IMR-90 (cell line): ENCODE measurements around the gene CGNL1.

Source experiments
- BHLHE40 ChIP-seq: fragments of 150-350 bp; IDR thresholded peaks from 2 replicates; pipeline ENCODE4 v1.6.1; 2016; ENCODE audit warnings: mild to moderate bottlenecking, low read depth, low read length
- CHD1 ChIP-seq: IDR thresholded peaks from 2 replicates; pipeline ENCODE4 v1.6.1; 2012; ENCODE audit warnings: low read depth, low read length, improper control_type of control experiment
- CTCF ChIP-seq: conservative IDR thresholded peaks from 2 replicates; pipeline ENCODE4 v1.5.1; 2012; ENCODE audit warnings: mild to moderate bottlenecking, low read depth, low read length, improper control_type of control experiment
- ELK1 ChIP-seq: fragments of 150-350 bp; IDR thresholded peaks from 2 replicates; pipeline ENCODE4 v1.6.1; 2016; ENCODE audit warnings: low read depth, mild to moderate bottlenecking, low read length, moderate library complexity, borderline replicate concordance
- MXI1 ChIP-seq: IDR thresholded peaks from 2 replicates; pipeline ENCODE4 v1.6.1; 2012; ENCODE audit warnings: low read depth, mild to moderate bottlenecking, low read length, moderate library complexity, borderline replicate concordance
- POLR2A ChIP-seq: IDR thresholded peaks from 2 replicates; pipeline ENCODE4 v1.6.1; 2012; ENCODE audit warnings: mild to moderate bottlenecking, low read depth, low read length
- SMC3 ChIP-seq: fragments of 150-350 bp; IDR thresholded peaks from 2 replicates; pipeline ENCODE4 v1.6.1; 2016; ENCODE audit warnings: low read depth, mild to moderate bottlenecking, antibody characterized with exemption, low read length, moderate library complexity
- USF2 ChIP-seq: fragments of 150-350 bp; IDR thresholded peaks from 2 replicates; pipeline ENCODE4 v1.6.1; 2017; ENCODE audit warnings: mild to moderate bottlenecking, antibody characterized with exemption, low read length, low read depth

- TF ChIP-seq CHD1 (no peak), CTCF (no peak), ELK1 (no peak), USF2 (no peak), BHLHE40 (no peak), POLR2A (no peak), MXI1 (no peak), SMC3 (no peak)
These were observed 96.6 kb downstream of the CGNL1 start for GRCh38 chr15:57472861-57473260.
